Pancreas (tissue), 10 donors: ENCODE data around the gene TINCR. TPM values are rescaled to one million over a fixed set of nuclear protein-coding genes. Genes with fewer than 3 reads are reported as not detected.
A peak's percentile ranks its signal among the peaks of the same experiment; 100 is the strongest.

ENCODE experiments used
- ATAC-seq, 4 donors: fragments of 200-7000 bp; cut with Tn5 transposase; one replicate each; pipeline versions ENCODE4 v1.8.0 to v1.9.1; 2020; ENCODE audit warnings: mild to moderate bottlenecking in 4 of 4, moderate library complexity in 4 of 4
- DNase-seq, 6 donors: peaks; one replicate each; pipeline ENCODE4 v3.0.0-alpha.2; 2020
- FAIRE-seq: peaks from 2 replicates; lab custom pipeline; 2012; peaks lifted over from hg19 to GRCh38; lab: Jason Lieb, UNC
- H3K27ac ChIP-seq, 4 donors: fragments of 200-600 bp; sonication (generic); 1 replicate in 3 of 4; 2 replicates in 1 of 4; pipeline versions ENCODE4 v1.5.0 to v1.8.0; 2020
- H3K27me3 ChIP-seq, 4 donors: fragments of 200-600 bp; one replicate each; pipeline ENCODE4 v1.8.0; 2021
- H3K36me3 ChIP-seq, 3 donors: fragments of 200-600 bp; sonication (generic) in 1 of 3; one replicate each; pipeline versions ENCODE4 v1.5.0 to v1.8.0; 2020 to 2021
- H3K4me1 ChIP-seq, 3 donors: fragments of 200-600 bp; one replicate each; pipeline ENCODE4 v1.8.0; 2021
- H3K4me3 ChIP-seq, 4 donors: fragments of 200-600 bp; sonication (generic) in 2 of 4; one replicate each; pipeline versions ENCODE4 v1.5.0 to v1.8.0; 2020 to 2021
- H3K9me3 ChIP-seq, 4 donors: fragments of 200-600 bp; one replicate each; pipeline ENCODE4 v1.8.0; 2021
- CTCF ChIP-seq, 4 donors: fragments of 200-600 bp; sonication (generic) in 3 of 4; IDR thresholded peaks; one replicate each; pipeline versions ENCODE4 v1.5.0 to v1.8.0; 2021; ENCODE audit warnings: antibody characterized with exemption in 4 of 4
- WGBS, 2 donors: extraction: QIAGEN DNeasy Blood & Tissue Kit; methylation state at CpG; one replicate each; pipeline ENCODE4 v1.1.7; 2013; 5-methylcytosine and 5-hydroxymethylcytosine counted together
- intact Hi-C, 3 donors: fragments of 100-400 bp; cut with DNase I; formaldehyde crosslinking; loops; one replicate each; pipeline versions ENCODE4 v1.11.1 to v1.14.2; 2022
- polyA plus RNA-seq, 2 donors: library from polyadenylated mRNA; stranded (reverse); fragments of 200-250 nt; gene quantifications; one replicate each; pipeline ENCODE4 v1.2.3, GENCODE V29; 2013
- total RNA-seq, 6 donors: library from RNA; stranded (reverse); fragmentation: NEBNext Ultra II Directional in 4 of 6; extraction: Animal tissue kit (Norgen Biotek cat#: 25700) in 4 of 6; gene quantifications; one replicate each; pipeline versions ENCODE4 v1.2.1 to v1.2.4, GENCODE V29; 2021 to 2023
- donor health status: healthy with polysubstance abuse.
- donor health status: DM: no; HTN: no; CAD: no; lungs with moderate emphysema.
- donor health status: DM: no; HTN: no; CAD: no.
- donor health status: control.
- donor health status: control.
- donor health status: Bipolar disorder and iron deficiency.
- donor health status: DM: yes; HTN: yes; CAD: no.
- donor health status: DM: no; HTN: no; CAD: no.
- donor health status: DM: no; HTN: no; CAD: no.
- donor health status: DM: yes; HTN: yes; CAD: no.

The TINCR gene
- total and polyA plus RNA-seq, 8 donors, result 0.09 to 0.85 (median 0.22) TPM; not detected in 1

- peak in 1 of 6 donors; percentile 50 for DNase-seq
- FAIRE-seq, result no peak
- H3K4me1 ChIP-seq, result no peaks in the 10 kb centered on the region
- intact Hi-C loops, result no loop called here
- H3K27me3 ChIP-seq, result no peaks in the 10 kb centered on the region
- WGBS, 2 donors, result 93 to 95% methylated on average over 67 of the region's 67 CpGs
- H3K36me3 ChIP-seq, result peaks cover 20 to 100% (median 80%) of the 10 kb centered on the region in 3 donors
- no peak for TF ChIP-seq CTCF (IDR thresholded peaks at IDR 0.05)
- H3K27ac ChIP-seq, result no peak overlapping the region
- ATAC-seq, result no peak
- H3K9me3 ChIP-seq, result no peaks in the 10 kb centered on the region
- no peak overlapping the region for H3K4me3 ChIP-seq
Measured at GRCh38 chr19:5593343-5594255, 25.8 kb upstream of the TINCR start.

GRCh38 chr19:5592531-5593342 lies 25.0 kb upstream of the TINCR start:
- TF ChIP-seq CTCF (IDR thresholded peaks at IDR 0.05), result no peak
- ATAC-seq (no peak), FAIRE-seq (no peak), DNase-seq (no peak)
- WGBS, 2 donors, result 88 to 91% methylated on average over 24 of the region's 24 CpGs
- intact Hi-C loops, result no loop called here
- no peaks in the 10 kb centered on the region for H3K4me1 ChIP-seq
- H3K9me3 ChIP-seq, result no peaks in the 10 kb centered on the region
- H3K27ac ChIP-seq, result no peak overlapping the region
- no peak overlapping the region for H3K4me3 ChIP-seq
- H3K36me3 ChIP-seq, result peaks cover 18 to 100% (median 73%) of the 10 kb centered on the region in 3 donors
- no peaks in the 10 kb centered on the region for H3K27me3 ChIP-seq

DNA sequence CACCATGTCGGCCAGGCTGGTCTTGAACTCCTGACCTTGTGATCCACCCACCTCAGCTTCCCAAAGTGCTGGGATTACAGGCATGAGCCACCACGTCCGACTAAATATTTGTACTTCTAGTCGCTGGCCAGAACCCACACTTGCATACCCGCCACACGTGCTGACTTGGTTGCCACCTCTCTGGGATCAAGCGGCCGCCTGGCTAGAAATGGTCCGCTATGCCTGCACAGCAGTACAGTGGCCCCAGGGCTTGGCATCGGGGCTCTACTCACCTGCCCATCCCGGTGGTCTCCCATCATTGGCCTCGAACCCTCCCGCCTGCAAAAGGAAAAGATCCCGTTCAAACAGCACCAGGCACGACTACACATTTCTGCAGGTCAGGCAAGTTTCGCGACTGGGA lies 23.7 kb upstream of the TINCR start:
- Histone ChIP-seq H3K27ac (no peak overlapping the region), H3K36me3 (peaks cover 14 to 100% (median 67%) of the 10 kb centered on the region in 3 donors), H3K9me3 (no peaks in the 10 kb centered on the region), H3K27me3 (no peaks in the 10 kb centered on the region), H3K4me1 (no peaks in the 10 kb centered on the region), H3K4me3 (no peak overlapping the region)
- FAIRE-seq (no peak), ATAC-seq (no peak), DNase-seq (no peak)
- 93% methylated on average over 17 of the region's 17 CpGs for WGBS, 2 donors
- no peak for TF ChIP-seq CTCF (IDR thresholded peaks at IDR 0.05)
- intact Hi-C loops, result no loop called here

- DNase-seq, result no peak
- H3K36me3 ChIP-seq, result peaks cover 14 to 94% (median 61%) of the 10 kb centered on the region in 3 donors
Measured at GRCh38 chr19:5590865-5591154, 23.1 kb upstream of the TINCR start.

More at GRCh38 chr19:5590865-5591154, 23.1 kb upstream of the TINCR start:
- WGBS, 2 donors, result 91 to 93% methylated on average over 9 of the region's 9 CpGs
- ATAC-seq (no peak), FAIRE-seq (no peak)
- Histone ChIP-seq H3K27ac (no peak overlapping the region), H3K9me3 (no peaks in the 10 kb centered on the region), H3K27me3 (no peaks in the 10 kb centered on the region), H3K4me1 (no peaks in the 10 kb centered on the region), H3K4me3 (no peak overlapping the region)
- intact Hi-C loops, result no loop called here
- no peak for TF ChIP-seq CTCF (IDR thresholded peaks at IDR 0.05)
